HG03103 (cell line): ENCODE data around the gene TTC28.
"Not testable (repeated sequence)": the region's sequence is repeated elsewhere in the genome, so short reads cannot be mapped to it uniquely, and the experiment has no call there.

ENCODE experiments used
- ATAC-seq: cut with Tn5 transposase; IDR thresholded peaks from one replicate; pipeline ENCODE4 v1.9.1; 2021; ENCODE audit warnings: low read depth; ENCODE audit not compliant: unreplicated experiment

Gene TTC28

GRCh38 chr22:28093711-28094110, 585.9 kb downstream of the TTC28 start:
- ATAC-seq = no peak

GRCh38 chr22:28091486-28091885, 588.2 kb downstream of the TTC28 start:
- no peak for ATAC-seq

GRCh38 chr22:28089541-28089940, 590.1 kb downstream of the TTC28 start:
- ATAC-seq = not testable (repeated sequence)

- ATAC-seq = no peak
These were observed 602.5 kb downstream of the TTC28 start for GRCh38 chr22:28077166-28077565.

GRCh38 chr22:28075358-28075981, 604.2 kb downstream of the TTC28 start:
- ATAC-seq = no peak

- ATAC-seq = no peak
These were observed 605.1 kb downstream of the TTC28 start for GRCh38 chr22:28074526-28074925.

- no peak for ATAC-seq
These were observed 607.6 kb downstream of the TTC28 start for GRCh38 chr22:28072066-28072465.

- no peak for ATAC-seq
These were observed 610.8 kb downstream of the TTC28 start for GRCh38 chr22:28068826-28069225.

GRCh38 chr22:28064920-28065319, 614.7 kb downstream of the TTC28 start:
- ATAC-seq = no peak

- no peak for ATAC-seq
These were observed 616.0 kb downstream of the TTC28 start for GRCh38 chr22:28063656-28064055.

GRCh38 chr22:28060594-28060993, 619.0 kb downstream of the TTC28 start:
- not testable (repeated sequence) for ATAC-seq

GRCh38 chr22:28058036-28058435, 621.6 kb downstream of the TTC28 start:
- no peak for ATAC-seq

GRCh38 chr22:28054819-28055208, 624.8 kb downstream of the TTC28 start:
- no peak for ATAC-seq

- no peak for ATAC-seq
These were observed 625.5 kb downstream of the TTC28 start for GRCh38 chr22:28053896-28054818.

GRCh38 chr22:28052825-28053269, 626.8 kb downstream of the TTC28 start:
- ATAC-seq = no peak

- ATAC-seq = no peak
These were observed 627.8 kb downstream of the TTC28 start for GRCh38 chr22:28051787-28052356.

GRCh38 chr22:28051091-28051786, 628.4 kb downstream of the TTC28 start:
- ATAC-seq = no peak

GRCh38 chr22:28048529-28048928, 631.1 kb downstream of the TTC28 start:
- ATAC-seq = no peak

- ATAC-seq = no peak
These were observed 631.9 kb downstream of the TTC28 start for GRCh38 chr22:28047740-28048139.

- no peak for ATAC-seq
These were observed 633.5 kb downstream of the TTC28 start for GRCh38 chr22:28046100-28046499.
